Glomerular visceral epithelial cell (primary cell): ENCODE results near the gene CHML.

Experiments used
- DNase-seq: peaks from one replicate; pipeline ENCODE4 v3.0.0-alpha.2; 2016; ENCODE audit errors: extremely low spot score

The CHML gene

DNA sequence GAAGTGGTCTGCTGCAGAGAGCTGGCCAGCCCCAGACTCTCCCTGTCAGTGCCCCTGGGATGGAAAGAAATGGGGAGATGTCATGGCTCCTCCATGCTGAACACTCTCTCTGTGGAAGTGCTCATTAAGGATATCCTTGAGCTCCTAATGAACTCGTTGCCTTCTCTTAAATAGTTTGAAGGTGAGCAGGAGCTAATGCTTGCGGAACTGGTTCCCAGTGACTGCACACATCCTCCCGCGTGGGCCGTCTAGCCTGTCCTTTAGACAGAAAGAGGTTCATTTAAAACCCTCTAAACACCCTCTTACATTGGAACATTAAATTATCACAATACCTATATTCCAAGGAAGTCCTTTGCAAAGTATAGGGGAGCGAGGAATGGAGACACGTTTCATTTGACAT, 6.0 kb upstream of the CHML start:
- DNase-seq: no peak

DNA sequence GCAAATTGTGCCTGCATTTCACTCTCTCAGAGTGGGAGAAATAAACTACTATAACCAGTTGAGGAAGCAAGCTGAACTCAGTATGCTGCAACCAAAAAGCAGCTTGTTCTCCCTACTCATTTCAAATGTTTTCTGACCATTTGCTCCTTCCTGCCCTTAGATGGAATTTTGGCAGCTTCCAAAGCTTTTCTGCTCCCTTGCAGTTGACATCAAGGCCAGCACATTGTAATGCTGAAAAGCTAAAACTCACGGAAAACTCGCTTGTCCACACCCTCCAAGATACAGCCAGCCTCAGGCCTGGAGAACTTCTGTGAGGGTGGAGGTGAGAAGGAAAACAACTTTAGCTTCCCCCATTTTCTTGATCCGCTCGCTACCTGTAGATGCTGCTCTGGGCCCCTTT, 5.0 kb upstream of the CHML start:
- DNase-seq: no peak

DNA sequence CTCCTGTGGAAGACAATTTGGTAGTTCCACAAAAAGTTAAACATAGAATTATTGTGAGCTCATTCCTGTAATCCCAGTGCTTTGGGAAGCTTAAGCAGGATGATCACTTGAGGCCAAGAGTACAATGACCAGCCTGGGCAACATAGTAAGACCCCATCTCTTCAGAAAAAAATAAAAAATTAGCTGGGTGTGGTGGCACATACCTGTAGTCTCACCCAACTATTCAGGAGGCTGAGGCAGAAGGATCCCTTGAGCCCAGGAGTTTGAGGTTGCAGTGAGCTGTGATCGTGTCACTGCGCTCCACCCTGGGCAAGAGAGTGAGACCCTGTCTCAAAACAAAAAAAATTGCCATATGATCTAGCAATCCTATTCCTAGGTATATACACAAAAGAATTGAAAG, 4.1 kb upstream of the CHML start:
- DNase-seq: no peak

DNA sequence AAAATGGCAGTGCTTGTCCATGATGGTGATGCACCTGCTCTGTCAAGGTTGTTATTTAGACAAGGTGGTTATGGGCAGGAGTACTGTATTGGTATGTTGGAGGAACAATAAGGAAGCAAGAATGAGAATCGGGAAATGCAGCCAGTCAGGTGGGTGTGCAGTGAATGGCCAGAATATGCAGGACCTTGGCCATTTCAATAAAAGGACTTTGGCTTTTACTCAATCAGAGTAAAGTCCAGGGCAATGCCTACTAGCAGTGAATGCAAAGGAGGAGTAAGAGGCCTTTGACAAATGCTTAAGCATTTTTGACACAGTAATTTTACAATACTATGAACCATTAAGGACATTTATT, 2.4 kb upstream of the CHML start:
- DNase-seq: no peak

DNA sequence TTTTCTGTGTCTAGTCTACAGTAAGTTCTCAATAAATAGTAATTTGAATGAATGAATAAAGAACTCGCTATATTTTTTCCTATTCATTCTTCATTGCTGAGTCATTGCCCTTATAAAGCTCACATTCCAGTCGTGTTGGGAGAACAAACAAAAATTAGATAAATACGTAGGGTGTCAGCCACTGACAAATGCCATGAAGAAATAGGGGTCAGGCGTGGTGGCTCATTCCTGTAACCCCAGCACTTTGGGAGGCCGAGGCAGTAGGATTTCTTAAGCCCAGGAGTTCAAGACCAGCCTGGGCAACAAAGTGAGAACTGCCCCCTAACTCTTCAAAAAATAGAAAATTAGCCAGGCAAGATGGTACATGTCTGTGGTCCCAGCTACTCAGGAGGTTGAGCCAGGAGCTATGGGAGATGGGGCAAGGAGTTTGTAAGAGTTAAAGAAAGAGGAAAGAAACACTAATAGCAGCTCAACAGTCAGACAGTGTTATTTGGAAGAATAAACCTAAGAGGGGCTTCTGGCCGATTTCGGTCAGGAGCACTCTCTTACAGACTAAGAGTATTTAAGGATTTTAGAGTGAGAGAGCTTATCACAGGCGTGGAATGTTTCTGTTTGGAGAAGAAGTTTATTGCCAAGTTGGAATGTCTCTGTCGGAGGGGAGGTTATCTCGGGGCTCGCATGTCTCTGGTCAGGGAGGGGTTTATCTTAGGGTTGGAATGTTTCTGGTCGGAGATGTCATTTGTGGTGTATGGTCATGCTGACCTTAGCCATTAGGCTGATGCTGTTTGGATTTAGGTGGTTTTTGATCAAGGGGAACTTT, 1.8 kb upstream of the CHML start:
- DNase-seq: no peak

DNA sequence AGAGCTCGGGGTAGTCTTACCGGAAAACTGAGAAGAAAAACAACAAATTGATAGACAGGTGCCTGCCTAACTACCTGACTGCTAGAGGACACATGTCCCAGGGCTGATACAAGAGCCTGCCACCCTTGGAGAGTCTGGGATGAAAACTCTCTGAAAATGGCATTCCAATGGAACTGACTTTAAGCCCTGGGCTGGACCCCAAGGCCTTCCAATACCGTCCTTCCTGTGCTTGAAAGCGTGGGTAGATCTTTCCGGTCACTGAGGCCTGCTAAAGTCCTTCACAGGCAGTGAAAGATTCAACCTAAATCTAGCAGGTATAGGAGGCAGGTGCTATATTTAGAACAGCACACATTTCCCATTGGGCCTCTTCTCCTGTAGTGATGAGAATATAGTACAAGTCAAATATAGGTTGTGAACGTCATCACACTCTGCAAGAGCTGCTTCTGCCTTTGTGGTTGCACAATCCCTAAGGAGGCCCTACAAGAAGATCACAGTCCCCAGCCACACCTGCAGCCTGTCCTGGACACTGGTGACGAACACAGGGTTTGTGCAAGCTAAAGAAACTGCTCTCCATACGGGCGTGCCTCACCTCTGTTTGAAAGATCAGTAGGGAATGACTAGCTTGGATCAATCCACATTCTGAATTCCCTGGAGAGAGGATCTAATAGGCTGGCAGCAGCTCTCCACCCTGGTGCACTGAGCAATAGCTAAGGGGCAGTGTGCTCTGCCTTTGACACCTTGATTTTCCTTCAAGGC, 876 bp upstream of the CHML start:
- no peak for DNase-seq

DNA sequence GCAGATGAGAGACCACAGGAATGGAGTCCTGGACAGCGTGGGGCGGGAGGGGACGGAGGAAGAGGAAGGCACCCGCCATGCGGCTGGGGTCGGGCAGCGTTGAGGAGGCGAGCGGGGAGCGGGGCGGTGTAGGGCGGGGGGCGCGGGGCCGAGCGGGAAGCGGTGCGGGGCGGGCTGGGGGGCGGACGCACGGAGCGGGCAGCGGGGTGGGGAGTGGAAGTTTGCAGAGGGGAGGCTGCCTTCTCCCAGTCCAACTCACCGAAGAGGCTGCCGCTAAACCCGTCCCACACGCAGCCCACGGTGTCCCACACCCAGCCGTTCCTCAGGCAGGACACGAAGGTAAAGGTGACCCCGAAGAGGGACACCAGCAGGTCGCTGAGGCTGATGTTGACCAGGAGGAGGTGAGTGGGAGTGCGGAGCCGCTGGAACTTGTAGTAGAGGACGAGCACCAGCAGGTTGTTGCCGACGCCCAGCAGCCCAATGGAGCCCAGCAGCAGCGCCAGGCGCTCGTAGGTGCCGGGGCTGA, 483 bp downstream of the CHML start:
- DNase-seq: peak; percentile 71

DNA sequence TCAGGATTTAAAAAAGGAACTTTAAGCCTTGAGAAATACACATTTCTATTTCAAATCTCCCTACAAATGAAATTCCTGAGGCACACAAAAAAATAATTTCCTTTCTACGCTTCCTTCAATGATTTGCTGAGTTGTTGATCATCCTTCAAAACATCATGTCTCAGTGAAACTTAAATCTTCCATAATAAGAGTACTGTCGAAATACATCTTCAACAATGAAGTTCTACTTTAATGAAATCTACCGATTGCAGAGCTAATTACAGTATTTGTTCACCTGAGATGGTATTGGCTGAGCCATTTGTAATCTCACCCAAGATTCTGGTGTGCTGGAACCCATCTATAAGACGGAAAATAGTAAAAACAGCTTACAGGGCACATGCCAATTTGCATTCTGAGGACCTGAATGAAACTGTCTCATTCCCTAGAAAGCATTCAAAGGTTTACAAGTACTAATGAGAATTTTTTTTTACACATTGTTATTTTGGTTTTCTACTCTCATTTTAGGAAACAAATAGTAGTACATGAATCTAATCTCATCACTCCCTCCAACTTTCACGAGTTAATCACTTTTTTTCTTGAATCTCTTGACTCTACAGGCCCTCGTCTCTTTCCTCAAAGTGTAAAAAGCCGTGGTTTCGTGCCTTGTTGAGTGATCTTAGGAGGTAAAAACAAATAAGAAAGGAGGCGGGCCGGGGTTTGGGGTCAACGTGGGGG, 1.1 kb downstream of the CHML start:
- no peak for DNase-seq

DNA sequence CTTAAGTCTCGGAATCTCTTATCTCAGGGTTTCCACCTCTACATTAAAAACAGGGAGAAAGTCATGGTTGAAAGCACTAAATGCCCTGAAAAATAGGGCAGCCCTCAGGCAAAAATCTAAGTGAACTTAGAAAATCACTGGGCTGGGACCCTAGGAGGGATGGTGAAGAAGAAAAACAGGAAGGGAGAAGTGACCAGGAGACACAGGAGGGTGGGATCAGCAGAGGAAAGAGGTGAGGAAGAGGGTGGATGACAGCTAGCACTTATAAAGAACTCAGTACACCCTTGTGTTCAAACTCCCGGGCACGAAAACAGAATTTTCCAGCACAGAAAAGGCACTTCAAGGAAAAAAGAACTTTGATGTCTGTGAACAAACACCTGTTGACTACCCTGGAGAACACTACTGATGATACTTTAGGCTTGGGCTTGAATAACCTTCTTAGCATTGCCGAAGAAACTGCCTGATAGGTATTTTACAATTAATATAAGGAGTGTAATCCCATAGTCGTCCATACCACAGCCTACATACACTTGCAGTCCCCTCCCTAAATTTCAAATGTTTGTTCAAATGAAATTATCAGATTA, 2.0 kb downstream of the CHML start:
- no peak for DNase-seq

DNA sequence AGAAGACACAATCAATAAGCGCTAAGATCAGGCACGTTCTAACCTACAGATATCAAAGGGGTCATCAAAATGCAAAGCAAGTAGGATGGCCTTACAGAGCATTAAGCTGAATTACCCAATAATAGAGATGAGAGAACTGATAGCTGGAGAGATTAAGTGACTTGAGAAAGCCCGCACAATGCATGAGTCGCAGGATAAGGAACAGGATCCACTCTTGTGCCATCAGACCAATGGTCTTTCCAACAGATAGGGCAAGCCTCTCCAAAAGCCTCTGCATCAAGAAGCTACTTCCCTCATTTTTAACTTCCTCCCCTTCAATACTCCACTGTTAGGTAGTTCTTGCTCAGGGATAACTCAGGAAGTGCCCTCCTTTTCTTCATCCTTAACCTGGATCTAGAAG, 2.6 kb downstream of the CHML start:
- DNase-seq: no peak

DNA sequence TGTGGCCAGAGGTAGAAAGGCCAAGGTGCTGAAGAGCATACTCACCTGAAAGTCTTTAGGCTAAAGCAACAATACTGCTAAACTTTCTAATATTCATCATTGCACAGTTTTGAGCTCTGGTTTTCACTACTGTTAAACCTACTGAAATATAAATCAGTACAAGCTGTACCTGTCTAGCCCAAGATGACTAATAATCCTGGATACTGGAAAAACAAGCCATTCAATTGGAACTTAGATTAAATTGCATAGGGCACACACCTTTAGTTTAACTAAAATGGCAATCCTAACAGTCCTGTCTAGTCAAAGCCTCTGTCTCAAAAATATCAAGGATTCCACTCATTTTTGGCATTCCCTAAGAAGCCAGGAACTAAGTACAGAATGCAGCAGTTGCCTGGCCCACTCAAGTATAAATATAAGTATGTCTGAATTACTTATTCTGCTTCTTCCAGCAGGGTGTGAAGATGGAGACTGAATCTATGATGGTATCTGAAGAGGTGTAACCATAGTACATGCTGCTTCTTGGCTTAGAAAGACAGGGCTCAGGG, 3.1 kb downstream of the CHML start:
- no peak for DNase-seq

DNA sequence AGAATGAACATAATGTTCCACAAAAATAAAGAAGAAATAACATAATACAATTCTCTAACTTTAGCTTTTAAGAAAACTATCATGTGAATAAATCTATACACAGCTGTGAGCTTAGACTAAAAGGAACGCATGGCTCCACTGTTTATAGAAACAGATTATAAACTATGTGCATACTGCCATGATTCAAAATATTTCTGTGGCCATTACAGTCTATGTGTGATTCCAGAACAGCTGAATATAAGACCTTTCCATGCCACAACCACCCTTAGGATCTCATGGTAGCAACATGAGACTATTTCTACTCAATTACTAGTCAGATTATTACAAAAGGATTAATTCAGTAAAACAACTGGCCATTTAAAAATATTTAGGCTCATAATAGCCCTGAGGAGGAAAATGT, 3.9 kb downstream of the CHML start:
- DNase-seq: no peak

DNA sequence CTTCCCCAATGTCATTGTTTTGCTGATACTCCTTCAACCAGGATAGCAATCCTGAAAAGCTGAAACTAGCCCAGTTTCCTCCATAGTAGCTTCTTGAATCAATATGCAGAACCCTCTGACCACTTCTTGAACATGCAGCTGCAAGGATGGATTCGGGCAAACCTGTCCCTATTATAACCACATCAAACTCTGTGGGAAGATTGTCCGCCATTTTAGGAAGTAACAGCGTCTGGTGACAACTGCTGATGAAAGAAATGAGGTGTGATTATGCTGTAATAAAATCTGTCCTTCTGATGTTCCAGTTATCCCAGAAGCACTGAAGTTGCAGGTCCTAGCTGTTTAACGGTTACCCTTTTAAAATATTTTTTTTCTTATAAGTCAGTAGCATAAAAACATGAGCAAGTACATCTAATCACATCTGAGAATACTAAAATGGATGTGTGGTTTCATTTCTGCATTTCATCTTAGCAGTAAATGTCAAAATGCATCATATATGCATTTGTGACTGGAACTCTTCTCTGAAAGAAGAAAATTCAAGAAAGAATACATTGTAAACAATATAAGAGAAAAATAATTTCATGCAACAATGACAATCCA, 4.5 kb downstream of the CHML start:
- no peak for DNase-seq

DNA sequence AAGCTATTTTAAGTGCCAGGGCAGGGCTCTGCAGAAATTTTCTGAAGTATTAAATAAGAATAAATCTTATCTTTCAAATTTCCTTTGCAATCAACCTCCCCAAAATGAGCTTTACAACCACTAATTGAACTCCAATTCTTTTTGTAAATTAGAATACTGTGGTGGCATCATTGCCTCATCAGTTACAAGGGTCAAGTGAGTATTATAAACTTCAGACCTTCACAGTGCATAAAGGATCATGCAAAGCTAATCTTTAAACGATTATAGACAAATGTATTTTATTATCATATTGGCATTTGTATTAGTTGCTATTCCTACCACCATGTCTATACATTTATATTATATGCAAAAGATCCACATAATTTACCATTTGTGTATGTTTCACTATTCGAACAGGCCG, 7.2 kb downstream of the CHML start:
- DNase-seq: no peak

DNA sequence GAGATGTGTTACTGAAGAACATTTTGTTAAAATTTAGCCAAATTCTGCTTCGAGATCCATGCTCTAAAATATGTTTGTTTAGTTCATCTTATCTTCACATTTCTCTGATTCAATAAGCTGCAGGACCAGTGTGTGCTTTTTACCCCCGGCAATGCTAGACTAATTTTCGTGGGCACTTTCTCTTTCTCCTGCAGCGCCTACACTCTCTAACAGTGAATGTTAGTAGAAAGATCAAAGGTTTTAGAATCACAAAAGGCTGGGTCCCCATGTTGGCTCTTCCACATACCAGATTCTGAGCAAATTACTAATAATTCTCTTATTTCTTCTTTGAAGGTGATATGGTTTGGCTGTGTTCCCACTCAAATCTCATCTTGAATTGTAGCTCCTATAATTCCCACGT, 8.5 kb downstream of the CHML start:
- no peak for DNase-seq

DNA sequence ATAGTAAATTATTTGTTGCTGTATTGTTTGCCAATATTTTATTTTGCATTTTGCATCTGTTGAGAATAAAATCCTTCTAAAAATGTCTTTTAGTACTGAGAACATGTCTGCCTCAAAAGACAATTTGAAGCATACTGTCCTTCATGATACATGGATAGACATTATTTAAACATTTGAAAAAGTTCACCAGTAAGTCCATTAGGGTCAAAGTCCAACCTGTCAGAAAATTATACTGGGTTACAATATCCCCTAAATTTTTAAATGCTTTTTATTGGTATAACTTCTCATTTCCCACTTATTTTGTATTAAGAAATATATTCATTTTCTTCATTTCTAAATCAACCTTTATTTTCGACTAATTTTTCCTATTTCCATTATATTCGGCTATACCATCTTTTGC, 9.3 kb downstream of the CHML start:
- DNase-seq: no peak

DNA sequence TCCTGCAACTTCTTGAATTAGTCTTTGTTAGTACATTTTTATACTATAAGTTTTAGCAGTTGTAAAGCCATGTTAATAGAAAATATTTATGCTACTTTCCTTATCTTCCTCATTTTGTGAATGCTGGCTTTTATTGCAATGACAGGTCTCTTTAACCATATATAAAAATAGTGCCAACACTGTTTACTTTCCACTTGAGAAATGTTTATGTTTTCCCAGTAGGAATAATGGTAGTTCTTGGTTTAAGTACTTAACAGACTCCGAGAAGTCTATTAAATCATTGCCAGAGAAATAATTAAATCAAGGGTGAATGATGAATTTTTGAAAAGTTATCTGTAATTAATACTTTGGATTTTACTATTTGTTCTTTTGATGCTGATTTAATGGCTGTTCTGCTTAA, 9.7 kb downstream of the CHML start:
- DNase-seq: no peak

DNA sequence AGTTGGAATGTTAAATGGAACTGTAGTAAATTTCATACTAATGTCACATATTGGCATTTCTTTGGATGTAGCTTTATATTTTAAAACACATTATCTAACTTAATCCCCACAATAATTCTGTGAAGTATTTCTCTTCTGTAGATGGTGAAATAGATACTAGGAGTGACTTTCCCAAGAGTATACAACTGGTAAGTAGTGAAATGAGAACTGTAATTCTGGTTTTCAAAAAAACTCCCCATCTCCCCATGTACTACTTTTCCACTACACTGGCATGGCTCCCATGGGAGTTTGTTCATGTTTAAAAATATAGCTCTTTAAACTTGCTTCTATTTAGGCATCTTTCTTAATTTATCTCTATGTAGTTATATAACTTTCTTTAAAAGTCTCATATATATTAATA, 10.2 kb downstream of the CHML start:
- no peak for DNase-seq

DNA sequence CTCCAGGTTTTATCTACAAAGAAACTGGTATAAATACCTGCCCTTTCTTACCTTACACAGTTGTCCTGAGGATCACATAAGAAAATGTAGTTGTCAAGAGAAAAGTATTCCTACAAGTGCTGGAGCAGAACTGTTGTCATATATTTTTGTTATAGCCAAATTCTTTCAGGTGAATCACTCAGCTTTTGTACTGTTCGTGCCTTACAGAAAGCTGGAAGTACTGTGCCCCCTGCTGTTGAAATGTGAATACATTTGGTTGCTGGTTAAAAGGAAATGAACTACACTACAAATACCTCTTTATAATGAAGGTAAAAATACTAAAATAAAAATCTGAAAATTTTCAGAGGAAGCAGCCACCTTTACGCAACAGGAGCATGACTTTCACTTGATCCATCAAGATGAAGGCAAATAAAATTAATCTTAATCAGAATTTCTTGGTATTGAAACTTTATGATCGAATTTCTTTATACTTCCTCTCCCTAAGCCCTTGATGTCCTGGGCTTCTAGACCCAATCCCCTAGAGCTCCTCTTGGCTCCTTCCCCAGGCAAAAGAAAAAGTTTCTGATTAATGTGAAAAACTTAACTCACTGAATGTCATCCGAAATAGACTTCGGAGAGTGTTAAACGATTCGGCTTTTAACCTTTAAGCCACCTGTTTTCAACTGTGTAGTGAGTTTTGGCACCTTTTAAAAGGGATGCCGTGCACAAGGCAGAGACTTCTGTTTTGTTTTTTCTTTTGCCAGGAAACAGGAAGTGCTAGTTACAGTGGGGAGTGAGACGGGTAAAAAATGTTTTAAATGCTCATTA, 12.5 kb downstream of the CHML start:
- DNase-seq: peak; percentile 73

DNA sequence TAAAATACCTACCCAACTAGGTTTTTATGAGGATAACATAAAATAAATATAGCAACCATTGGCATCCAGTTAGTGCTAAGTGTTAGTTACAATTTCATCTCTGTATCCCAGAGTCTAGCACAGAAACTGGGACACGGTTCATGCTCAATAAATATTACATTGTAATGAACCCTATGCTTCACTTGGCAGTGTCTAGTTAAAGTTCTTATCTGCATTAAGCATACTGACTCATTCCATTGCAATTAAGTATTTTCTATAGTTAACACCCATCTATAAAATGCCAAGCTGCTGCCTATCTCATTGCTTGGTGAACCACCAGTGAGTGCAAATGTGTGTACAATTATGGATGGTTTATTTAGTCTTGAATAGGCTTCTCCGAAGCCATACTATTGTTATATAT, 15.2 kb downstream of the CHML start:
- no peak for DNase-seq

DNA sequence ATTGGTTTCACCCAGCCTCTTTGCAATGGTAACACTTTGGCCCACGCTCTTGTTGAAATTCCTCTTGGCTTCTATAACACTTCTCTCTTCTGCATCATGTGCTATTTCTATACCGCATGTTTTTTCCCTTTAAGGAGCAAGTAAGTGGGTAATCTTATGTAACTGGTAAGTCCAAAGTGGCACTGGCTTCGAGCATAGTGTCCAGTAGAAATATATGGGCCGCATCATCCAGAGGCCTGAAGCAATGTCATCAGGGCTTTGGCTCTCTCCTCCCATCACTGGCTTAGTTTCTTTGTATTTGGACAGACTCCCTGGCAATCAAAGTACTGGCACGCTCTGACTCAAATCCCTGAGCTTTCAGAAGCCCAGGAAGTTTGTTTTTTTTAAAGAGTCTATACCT, 17.5 kb downstream of the CHML start:
- no peak for DNase-seq
